ENCODE measurements around the gene ERAL1.

Gene ERAL1

DNA sequence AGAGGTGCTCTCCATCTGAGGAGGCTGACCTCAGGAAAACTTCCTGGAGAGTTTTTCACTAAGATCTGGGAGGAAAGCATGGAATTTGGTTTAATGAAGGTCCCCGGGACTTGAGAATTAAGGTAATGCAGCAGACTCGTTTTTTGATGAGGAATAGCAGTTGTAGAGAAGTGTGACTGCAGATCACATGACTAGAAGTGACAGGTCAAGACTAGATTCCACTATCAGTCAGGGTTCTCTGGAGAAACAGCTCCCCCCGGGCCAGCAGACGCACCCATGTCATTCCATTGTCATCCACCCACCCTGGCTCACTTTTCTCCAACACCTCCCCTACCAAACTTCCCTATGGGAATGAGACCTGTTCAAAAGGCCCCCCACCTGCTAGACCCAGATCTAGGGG lies 50.0 kb downstream of the ERAL1 start:
- Mint-ChIP-seq H3K36me3 (peaks cover 39 to 52% of the 10 kb centered on the region in 2 donors), H3K27ac (no peak overlapping the region), H3K4me1 (peaks cover 47 to 69% of the 10 kb centered on the region in 2 donors), H3K4me3 (no peak overlapping the region), H3K27me3 (no peaks in the 10 kb centered on the region), H3K9me3 (no peaks in the 10 kb centered on the region)
- no peak for DNase-seq
- no peak for ATAC-seq (replicated peaks)

DNA sequence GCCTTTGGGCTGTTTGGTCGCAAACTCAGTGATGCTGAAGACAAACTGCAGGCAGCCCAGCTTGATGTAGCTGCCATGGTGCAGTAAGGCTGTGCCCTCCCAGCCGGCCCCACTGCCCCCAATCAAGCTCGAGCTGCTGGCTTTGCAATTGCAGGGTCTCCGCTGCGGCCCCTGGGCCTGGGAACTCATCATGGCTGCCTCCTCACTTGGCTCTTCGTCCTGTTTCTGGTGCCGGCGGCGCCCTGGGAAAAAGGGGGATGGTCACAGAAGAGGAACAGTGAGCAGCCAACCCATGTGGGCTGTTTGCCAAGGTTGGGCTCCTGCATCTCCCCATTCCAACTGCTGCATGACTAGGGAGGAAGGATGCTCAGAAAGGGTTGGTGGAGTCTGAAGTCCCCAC lies 51.5 kb downstream of the ERAL1 start:
- H3K9me3 Mint-ChIP-seq = no peaks in the 10 kb centered on the region
- H3K27me3 Mint-ChIP-seq = no peaks in the 10 kb centered on the region
- no peak overlapping the region for H3K4me3 Mint-ChIP-seq
- no peak for DNase-seq
- H3K4me1 Mint-ChIP-seq = peaks cover 39 to 56% of the 10 kb centered on the region in 2 donors
- H3K27ac Mint-ChIP-seq = peak overlapping the region; percentile 91
- H3K36me3 Mint-ChIP-seq = peaks cover 33 to 55% of the 10 kb centered on the region in 2 donors
- ATAC-seq (replicated peaks) = no peak

DNA sequence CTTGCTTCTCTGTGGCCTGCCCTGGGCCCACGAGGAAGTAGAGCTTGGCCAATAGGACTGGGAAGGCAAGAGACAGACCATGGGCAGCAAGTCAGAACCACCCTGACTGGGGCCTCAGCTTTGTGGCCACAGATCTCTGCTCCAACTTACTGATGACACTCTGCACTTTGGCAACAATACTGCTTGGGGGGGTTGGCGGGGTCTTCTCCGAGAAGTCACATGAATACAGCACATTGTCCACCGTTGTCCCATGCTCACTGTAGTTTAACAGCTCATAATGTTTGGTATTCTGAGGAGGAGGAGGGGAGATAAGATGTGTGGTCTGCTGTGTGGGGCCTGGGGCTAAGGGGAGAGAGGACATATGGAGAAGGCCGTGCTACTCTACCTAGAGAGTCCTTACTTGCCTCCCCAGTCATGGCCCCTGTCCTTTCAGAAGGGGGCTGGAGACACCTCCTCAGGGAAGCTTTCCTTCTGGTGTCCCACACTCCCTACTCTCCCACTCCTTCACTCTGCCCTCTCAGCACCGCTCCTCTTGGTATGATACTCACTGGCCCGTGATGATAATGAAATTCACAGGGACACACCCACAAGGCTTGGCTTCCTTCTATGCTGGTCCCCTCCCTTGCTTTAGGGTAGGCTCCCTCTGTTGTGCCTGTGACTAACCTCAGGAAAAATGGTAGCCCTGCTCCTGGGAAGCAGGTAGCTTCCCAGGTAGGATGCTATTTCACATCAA lies 52.1 kb downstream of the ERAL1 start:
- Mint-ChIP-seq H3K9me3 (no peaks in the 10 kb centered on the region), H3K4me3 (no peak overlapping the region), H3K36me3 (peaks cover 37 to 52% of the 10 kb centered on the region in 2 donors), H3K4me1 (peaks cover 34 to 50% of the 10 kb centered on the region in 2 donors), H3K27me3 (no peaks in the 10 kb centered on the region), H3K27ac (peak overlapping the region; percentile 91)
- no peak for ATAC-seq (replicated peaks)
- DNase-seq = no peak

DNA sequence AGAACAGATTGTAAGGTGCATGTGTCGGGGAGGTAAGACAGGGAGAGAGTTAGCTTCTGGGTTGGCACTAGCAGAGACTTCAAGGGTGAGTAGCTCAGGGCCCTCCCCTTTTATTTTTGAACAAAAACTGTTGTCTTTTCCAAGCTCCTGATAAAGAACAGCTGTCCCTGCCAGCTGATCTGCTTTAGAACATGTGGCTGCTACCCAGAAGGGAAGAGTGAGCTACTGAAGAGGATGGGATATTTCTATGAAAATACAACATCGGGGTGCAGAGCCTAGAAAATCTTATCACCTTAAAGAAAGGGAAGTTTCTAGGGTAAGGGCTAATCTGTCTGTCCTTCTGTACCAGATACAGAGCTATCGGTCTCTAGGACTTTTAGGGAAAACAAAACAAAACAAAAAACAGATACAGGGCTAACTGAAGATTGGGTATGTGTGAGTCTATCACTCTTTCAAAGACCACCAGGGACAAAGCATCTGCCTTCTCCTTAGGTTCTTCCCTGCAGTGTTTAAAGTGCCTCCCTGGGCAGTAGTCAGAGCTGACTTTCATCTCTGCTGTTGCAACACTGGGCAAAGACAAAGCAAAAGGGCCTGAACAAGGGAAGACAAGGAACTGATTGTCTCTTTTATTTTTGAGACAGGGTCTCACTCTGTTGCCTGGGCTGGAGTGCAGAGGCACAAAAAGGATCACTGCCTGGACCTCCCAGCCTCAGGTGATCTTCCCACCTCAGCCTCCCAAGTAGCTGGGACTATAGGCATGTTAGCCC lies 53.1 kb downstream of the ERAL1 start:
- Mint-ChIP-seq H3K4me3 (no peak overlapping the region), H3K4me1 (peaks cover 30 to 45% of the 10 kb centered on the region in 2 donors), H3K36me3 (peaks cover 42 to 57% of the 10 kb centered on the region in 2 donors), H3K9me3 (no peaks in the 10 kb centered on the region), H3K27ac (peak overlapping the region; percentile 91), H3K27me3 (no peaks in the 10 kb centered on the region)
- DNase-seq (no peak), ATAC-seq (replicated peaks) (no peak)

DNA sequence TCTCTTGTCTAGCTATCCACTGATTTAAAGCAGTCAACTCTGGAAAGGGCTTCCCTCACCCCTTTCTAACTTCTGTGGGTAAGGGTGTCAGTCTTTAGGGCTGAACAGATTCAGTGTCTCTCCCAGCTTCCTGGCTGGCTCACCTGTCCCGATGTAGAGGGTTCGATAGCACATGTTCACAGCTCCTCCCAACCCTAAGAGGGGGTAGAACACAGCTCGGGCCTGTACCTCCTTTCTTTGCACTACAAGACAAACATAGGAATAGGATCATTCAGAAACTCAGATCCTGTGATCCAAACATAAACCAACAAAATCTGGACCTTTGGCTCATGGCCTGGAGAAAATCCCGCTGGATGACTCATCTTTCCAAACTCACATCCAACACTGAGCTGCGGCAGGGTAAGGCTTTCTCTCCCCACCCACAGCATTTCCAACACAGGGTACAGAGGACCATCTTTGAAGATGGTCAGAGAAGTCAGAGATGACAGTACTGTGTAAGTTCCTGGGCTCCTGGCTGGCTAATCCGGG lies 53.9 kb downstream of the ERAL1 start:
- DNase-seq = no peak
- no peak overlapping the region for H3K4me3 Mint-ChIP-seq

DNA sequence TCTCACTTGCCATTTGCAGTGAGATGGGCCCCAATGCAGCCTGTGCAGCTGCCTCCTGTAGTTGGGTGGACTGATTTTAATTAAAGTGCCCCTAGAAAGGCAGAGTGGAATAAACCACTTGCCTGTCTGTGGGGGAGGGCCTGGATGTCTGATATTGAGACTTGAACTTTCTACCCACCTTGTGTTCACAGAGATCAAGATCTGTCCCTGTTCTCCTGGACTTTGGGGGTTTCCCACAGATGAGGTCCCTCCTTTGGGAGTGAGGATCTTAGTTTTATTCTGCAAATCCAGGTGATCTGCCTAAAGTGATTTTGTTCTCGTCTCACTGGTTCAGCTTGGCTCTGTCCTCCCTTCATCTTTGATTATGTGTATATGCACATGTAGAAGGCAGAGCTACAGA lies 55.7 kb downstream of the ERAL1 start:
- Mint-ChIP-seq H3K27me3 (no peaks in the 10 kb centered on the region), H3K36me3 (peaks cover 48 to 68% of the 10 kb centered on the region in 2 donors), H3K4me3 (no peak overlapping the region), H3K27ac (no peak overlapping the region), H3K9me3 (no peaks in the 10 kb centered on the region), H3K4me1 (peaks cover 16 to 20% of the 10 kb centered on the region in 2 donors)
- no peak for DNase-seq
- ATAC-seq (replicated peaks) = no peak

More for the DNA sequence above, 53.9 kb downstream of the ERAL1 start:
- Mint-ChIP-seq H3K27ac (no peak overlapping the region), H3K9me3 (no peaks in the 10 kb centered on the region), H3K27me3 (no peaks in the 10 kb centered on the region), H3K4me1 (peaks cover 24 to 38% of the 10 kb centered on the region in 2 donors), H3K36me3 (peaks cover 46 to 65% of the 10 kb centered on the region in 2 donors)
- ATAC-seq (replicated peaks) = no peak
